Epidermal melanocyte (primary cell): ENCODE measurements around the gene RPL38.

ENCODE experiments used
- DNase-seq: peaks from one replicate; pipeline ENCODE4 v3.0.0; 2011; ENCODE audit warnings: low spot score; ENCODE audit not compliant: insufficient read length

Gene RPL38

GRCh38 chr17:74224959-74225725 lies 21.7 kb downstream of the RPL38 start:
- DNase-seq, result no peak

- no peak for DNase-seq
Measured at GRCh38 chr17:74226252-74226651, 22.8 kb downstream of the RPL38 start.

GRCh38 chr17:74227271-74228080 lies 24.0 kb downstream of the RPL38 start:
- DNase-seq, result peak; percentile 91

GRCh38 chr17:74228306-74228978 lies 25.0 kb downstream of the RPL38 start:
- DNase-seq, result no peak

- DNase-seq, result no peak
Measured at GRCh38 chr17:74230896-74231295, 27.4 kb downstream of the RPL38 start.

- DNase-seq, result no peak
Measured at GRCh38 chr17:74231928-74232907, 28.7 kb downstream of the RPL38 start.

- no peak for DNase-seq
Measured at GRCh38 chr17:74233937-74234336, 30.5 kb downstream of the RPL38 start.

- no peak for DNase-seq
Measured at GRCh38 chr17:74234486-74234885, 31.0 kb downstream of the RPL38 start.

GRCh38 chr17:74235040-74235581 lies 31.6 kb downstream of the RPL38 start:
- DNase-seq, result peak; percentile 46

- DNase-seq, result no peak
Measured at GRCh38 chr17:74235911-74236371, 32.5 kb downstream of the RPL38 start.

- DNase-seq, result no peak
Measured at GRCh38 chr17:74237321-74237720, 33.8 kb downstream of the RPL38 start.

GRCh38 chr17:74239172-74239571 lies 35.7 kb downstream of the RPL38 start:
- DNase-seq, result no peak

GRCh38 chr17:74240618-74241205 lies 37.2 kb downstream of the RPL38 start:
- no peak for DNase-seq

- no peak for DNase-seq
Measured at GRCh38 chr17:74241431-74241830, 38.0 kb downstream of the RPL38 start.

GRCh38 chr17:74241847-74242246 lies 38.4 kb downstream of the RPL38 start:
- DNase-seq, result no peak

- no peak for DNase-seq
Measured at GRCh38 chr17:74243013-74243755, 39.7 kb downstream of the RPL38 start.

GRCh38 chr17:74244128-74244527 lies 40.6 kb downstream of the RPL38 start:
- no peak for DNase-seq

- DNase-seq, result no peak
Measured at GRCh38 chr17:74244548-74244947, 41.1 kb downstream of the RPL38 start.

- no peak for DNase-seq
Measured at GRCh38 chr17:74245145-74245831, 41.8 kb downstream of the RPL38 start.
